HepG2 (cell line): ENCODE data around the gene SKIDA1. TPM values are rescaled to one million over a fixed set of nuclear protein-coding genes. Genes with fewer than 3 reads are reported as not detected.
A peak's percentile ranks its signal among the peaks of the same experiment; 100 is the strongest.

Experiments used
- CEBPG ChIP-seq: IDR thresholded peaks from 2 replicates; pipeline ENCODE4 v1.6.1; 2016
- E2F1 ChIP-seq: sonication (generic); formaldehyde crosslinking; IDR thresholded peaks from 2 replicates; pipeline ENCODE4 v1.5.0; 2020; ENCODE audit warnings: missing genetic modification reagents
- FOXP1 ChIP-seq, 2 experiments: fragments of 450-650 bp in 1 of 2; IDR thresholded peaks; 2 replicates each; pipeline ENCODE4 v1.6.1; 2017 to 2018; ENCODE audit warnings: antibody characterized with exemption in 1 of 2
- FOXP4 ChIP-seq: sonication (generic); formaldehyde crosslinking; IDR thresholded peaks from 2 replicates; pipeline ENCODE4 v1.4.0; 2020; ENCODE audit warnings: missing genetic modification reagents
- GATAD2A ChIP-seq: IDR thresholded peaks from 2 replicates; pipeline ENCODE4 v1.6.1; 2016
- HMGXB4 ChIP-seq, 2 experiments: sonication (generic) in 1 of 2; formaldehyde crosslinking in 1 of 2; IDR thresholded peaks; 2 replicates each; pipeline versions ENCODE4 v1.4.0 to v1.6.1; 2018 to 2020; ENCODE audit warnings: missing genetic modification reagents in 2 of 2, borderline replicate concordance in 1 of 2, low read depth in 1 of 2, mild to moderate bottlenecking in 1 of 2, missing biosample characterization in 1 of 2
- HOXA5 ChIP-seq: sonication (generic); formaldehyde crosslinking; IDR thresholded peaks from 2 replicates; pipeline ENCODE4 v1.4.0; 2020; ENCODE audit warnings: missing genetic modification reagents
- KMT2A ChIP-seq: sonication (generic); formaldehyde crosslinking; IDR thresholded peaks from 2 replicates; pipeline ENCODE4 v1.4.0; 2020; ENCODE audit warnings: missing genetic modification reagents
- MAX ChIP-seq: IDR thresholded peaks from 2 replicates; pipeline ENCODE4 v1.6.1; 2012; ENCODE audit warnings: inconsistent platforms
- MED1 ChIP-seq: sonication (generic); formaldehyde crosslinking; IDR thresholded peaks from 2 replicates; pipeline ENCODE4 v1.4.0; 2020; ENCODE audit warnings: missing genetic modification reagents
- NR2F6 ChIP-seq, 2 experiments: IDR thresholded peaks; 2 replicates each; pipeline ENCODE4 v1.6.1; 2016; ENCODE audit warnings: antibody characterized with exemption in 1 of 2, mild to moderate bottlenecking in 1 of 2
- PHF8 ChIP-seq: sonication (generic); formaldehyde crosslinking; IDR thresholded peaks from 2 replicates; pipeline ENCODE4 v1.5.0; 2020; ENCODE audit warnings: missing genetic modification reagents
- RCOR2 ChIP-seq: IDR thresholded peaks from 2 replicates; pipeline ENCODE4 v1.6.1; 2016; ENCODE audit warnings: missing biosample characterization, missing genetic modification reagents
- SOX13 ChIP-seq, 3 experiments: fragments of 450-650 bp in 1 of 3; sonication (generic) in 1 of 3; formaldehyde crosslinking in 1 of 3; IDR thresholded peaks in 2 of 3; conservative IDR thresholded peaks in 1 of 3; 2 replicates each; pipeline versions ENCODE4 v1.5.0 to v1.6.1; 2016 to 2020; ENCODE audit warnings: antibody characterized with exemption in 1 of 3, mild to moderate bottlenecking in 1 of 3, missing compliant biosample characterization in 1 of 3, missing genetic modification reagents in 1 of 3, moderate library complexity in 1 of 3
- YY1 ChIP-seq: IDR thresholded peaks from 2 replicates; pipeline ENCODE4 v1.6.1; 2011; ENCODE audit warnings: low read length, low read depth, moderate library complexity, mild to moderate bottlenecking; ENCODE audit not compliant: insufficient read depth, insufficient replicate concordance
- ZBTB38 ChIP-seq: sonication (generic); formaldehyde crosslinking; IDR thresholded peaks from 2 replicates; pipeline ENCODE4 v1.5.1; 2020; ENCODE audit warnings: mild to moderate bottlenecking, missing genetic modification reagents
- ZFY ChIP-seq: sonication (generic); formaldehyde crosslinking; IDR thresholded peaks from 2 replicates; pipeline ENCODE4 v1.4.0; 2020; ENCODE audit warnings: missing genetic modification reagents
- ZNF101 ChIP-seq: sonication (generic); formaldehyde crosslinking; IDR thresholded peaks from 2 replicates; pipeline ENCODE4 v1.4.0; 2020; ENCODE audit warnings: mild to moderate bottlenecking, low read depth, missing genetic modification reagents, borderline replicate concordance
- ZNF224 ChIP-seq: sonication (generic); formaldehyde crosslinking; IDR thresholded peaks from 2 replicates; pipeline ENCODE4 v1.5.0; 2020; ENCODE audit warnings: mild to moderate bottlenecking, missing genetic modification reagents
- ZNF3 ChIP-seq: IDR thresholded peaks from 2 replicates; pipeline ENCODE4 v1.7.0; 2017; ENCODE audit warnings: inconsistent platforms
- ZNF577 ChIP-seq: sonication (generic); formaldehyde crosslinking; IDR thresholded peaks from 2 replicates; pipeline ENCODE4 v1.4.0; 2020; ENCODE audit warnings: mild to moderate bottlenecking, low read depth, missing genetic modification reagents, borderline replicate concordance
- ZNF644 ChIP-seq: IDR thresholded peaks from 2 replicates; pipeline ENCODE4 v1.6.1; 2016; ENCODE audit warnings: low read depth
- ZNF841 ChIP-seq: sonication (generic); formaldehyde crosslinking; IDR thresholded peaks from 2 replicates; pipeline ENCODE4 v1.8.1; 2023; ENCODE audit warnings: missing genetic modification reagents, borderline replicate concordance
- polyA plus RNA-seq, 8 experiments: library from polyadenylated mRNA; depleted of rRNA in 3 of 8; stranded (reverse) in 7 of 8; unstranded in 1 of 8; fragments of >200 nt; fragmentation: Illumina TruSeq in 4 of 8; extraction: Trizol in 4 of 8; gene quantifications; 2 replicates each; pipeline versions ENCODE4 v1.2.1 to v1.2.3, GENCODE V29; 2011 to 2016; ENCODE audit warnings: low read depth in 4 of 8, missing spikeins in 1 of 8, mixed read lengths in 1 of 8; ENCODE audit not compliant: insufficient read depth in 1 of 8
- total RNA-seq, 5 experiments: library from RNA; depleted of rRNA; stranded (reverse); fragments of >200 nt; fragmentation: Illumina TruSeq; extraction: Trizol; gene quantifications; 2 replicates each; pipeline ENCODE4 v1.2.3, GENCODE V29; 2016; ENCODE audit warnings: low read depth in 1 of 5
- TF ChIP-seq, protein P1 (sequence below): sonication (generic); formaldehyde crosslinking; IDR thresholded peaks from 2 replicates; pipeline ENCODE4 v1.5.0; 2020; ENCODE audit warnings: mild to moderate bottlenecking, missing genetic modification reagents

SKIDA1 gene
- total and polyA plus RNA-seq, 2 of the 13 experiments (the other 11 are each of a cell fraction or from before 2014, with no cell fraction given): 0.73 to 1.5 TPM

DNA sequence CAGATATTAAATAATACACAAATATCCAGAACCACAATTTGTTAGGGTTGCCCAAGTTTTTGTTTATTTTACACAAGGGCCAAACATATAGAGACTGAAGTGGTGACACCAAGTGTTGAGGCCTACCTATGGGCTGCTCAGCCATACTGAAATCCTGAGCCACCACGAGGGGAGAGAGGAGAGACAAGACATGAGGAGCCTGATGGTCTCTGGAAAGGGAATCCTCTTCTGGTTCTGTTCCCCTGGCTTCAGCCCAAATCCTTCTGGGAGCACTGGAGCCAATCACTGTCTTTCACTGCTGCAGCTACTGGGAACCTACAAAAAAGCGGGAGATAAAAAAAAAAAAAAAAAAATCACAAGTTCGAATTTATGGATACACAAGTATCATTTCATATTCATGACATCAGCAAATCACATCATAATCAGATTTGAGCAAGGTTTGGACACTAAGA is 1.9 kb downstream of the SKIDA1 start (continued):
- TF ChIP-seq ZNF577 (CRISPR knock-in tag) (no peak), RCOR2 (CRISPR knock-in tag) (peak; percentile 33; the same call in 1 of the 2 replicates), ZNF841 (CRISPR knock-in tag) (no peak), ZNF224 (no peak), NR2F6 (IDR thresholded peaks at IDR 0.05) (no peak), NR2F6 (CRISPR knock-in tag; IDR thresholded peaks at IDR 0.05) (0 out of 2 replicates have a peak, but pooled peaks have one; percentile 13), CEBPG (CRISPR knock-in tag) (peak; percentile 68), SOX13 (IDR thresholded peaks at IDR 0.05) (no peak), SOX13 (CRISPR knock-in tag; conservative IDR thresholded peaks at IDR 0.05 in 1 of 2, IDR thresholded peaks at IDR 0.05 in 1 of 2) (0 out of 4 replicates have a peak, but pooled peaks of 1 of the 2 experiments have one; percentile 17), ZNF644 (peak; percentile 47; the same call in 1 of the 2 replicates), ZNF101 (CRISPR knock-in tag) (no peak), YY1 (peak; percentile 30), FOXP4 (CRISPR knock-in tag) (no peak), KMT2A (CRISPR knock-in tag) (0 out of 2 replicates have a peak, but pooled peaks have one; percentile 26), MED1 (CRISPR knock-in tag) (0 out of 2 replicates have a peak, but pooled peaks have one; percentile 36), ZNF3 (CRISPR knock-in tag) (0 out of 2 replicates have a peak, but pooled peaks have one; percentile 18), E2F1 (peak; percentile 18; the same call in 1 of the 2 replicates), PHF8 (CRISPR knock-in tag) (peak; percentile 41), FOXP1 (IDR thresholded peaks at IDR 0.05) (no peak), FOXP1 (CRISPR knock-in tag; IDR thresholded peaks at IDR 0.05) (0 out of 2 replicates have a peak, but pooled peaks have one; percentile 10), ZFY (peak; percentile 82), MAX (peak; percentile 91), GATAD2A (CRISPR knock-in tag) (0 out of 2 replicates have a peak, but pooled peaks have one; percentile 31), HOXA5 (CRISPR knock-in tag) (no peak), HMGXB4 (CRISPR knock-in tag; IDR thresholded peaks at IDR 0.05; ENCODE audit: borderline replicate concordance in 1 of 2, low read depth in 1 of 2) (no peak; a peak in 1 of 4 replicates), ZBTB38 (CRISPR knock-in tag) (peak; percentile 37; the same call in 1 of the 2 replicates)
- TF ChIP-seq, protein P1, sequence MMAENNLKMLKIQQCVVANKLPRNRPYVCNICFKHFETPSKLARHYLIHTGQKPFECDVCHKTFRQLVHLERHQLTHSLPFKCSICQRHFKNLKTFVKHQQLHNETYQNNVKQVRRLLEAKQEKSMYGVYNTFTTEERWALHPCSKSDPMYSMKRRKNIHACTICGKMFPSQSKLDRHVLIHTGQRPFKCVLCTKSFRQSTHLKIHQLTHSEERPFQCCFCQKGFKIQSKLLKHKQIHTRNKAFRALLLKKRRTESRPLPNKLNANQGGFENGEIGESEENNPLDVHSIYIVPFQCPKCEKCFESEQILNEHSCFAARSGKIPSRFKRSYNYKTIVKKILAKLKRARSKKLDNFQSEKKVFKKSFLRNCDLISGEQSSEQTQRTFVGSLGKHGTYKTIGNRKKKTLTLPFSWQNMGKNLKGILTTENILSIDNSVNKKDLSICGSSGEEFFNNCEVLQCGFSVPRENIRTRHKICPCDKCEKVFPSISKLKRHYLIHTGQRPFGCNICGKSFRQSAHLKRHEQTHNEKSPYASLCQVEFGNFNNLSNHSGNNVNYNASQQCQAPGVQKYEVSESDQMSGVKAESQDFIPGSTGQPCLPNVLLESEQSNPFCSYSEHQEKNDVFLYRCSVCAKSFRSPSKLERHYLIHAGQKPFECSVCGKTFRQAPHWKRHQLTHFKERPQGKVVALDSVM (CRISPR knock-in tag): no peak
